A673 (cell line): ENCODE measurements around the gene SENP7.

Experiments
- EZH2 ChIP-seq: fragments of 200-600 bp; sonication (generic); IDR thresholded peaks from 2 replicates; pipeline ENCODE4 v1.6.1; 2017; ENCODE audit warnings: borderline replicate concordance, low read depth, mild to moderate bottlenecking, mixed read lengths, antibody characterized with exemption, low read length; ENCODE audit not compliant: poor library complexity, severe bottlenecking
- TF ChIP-seq, protein P1 (sequence below): fragments of 300-800, 200-600 bp; sonication (generic); conservative IDR thresholded peaks from 2 replicates; pipeline ENCODE4 v1.5.1; 2017; ENCODE audit warnings: low read depth, mild to moderate bottlenecking, antibody characterized with exemption, low read length, moderate library complexity, mixed read lengths

GRCh38 chr3:101320475-101320874, 192.5 kb downstream of the SENP7 start, which contains the start of gene IMPG2:
- TF ChIP-seq, protein P1, sequence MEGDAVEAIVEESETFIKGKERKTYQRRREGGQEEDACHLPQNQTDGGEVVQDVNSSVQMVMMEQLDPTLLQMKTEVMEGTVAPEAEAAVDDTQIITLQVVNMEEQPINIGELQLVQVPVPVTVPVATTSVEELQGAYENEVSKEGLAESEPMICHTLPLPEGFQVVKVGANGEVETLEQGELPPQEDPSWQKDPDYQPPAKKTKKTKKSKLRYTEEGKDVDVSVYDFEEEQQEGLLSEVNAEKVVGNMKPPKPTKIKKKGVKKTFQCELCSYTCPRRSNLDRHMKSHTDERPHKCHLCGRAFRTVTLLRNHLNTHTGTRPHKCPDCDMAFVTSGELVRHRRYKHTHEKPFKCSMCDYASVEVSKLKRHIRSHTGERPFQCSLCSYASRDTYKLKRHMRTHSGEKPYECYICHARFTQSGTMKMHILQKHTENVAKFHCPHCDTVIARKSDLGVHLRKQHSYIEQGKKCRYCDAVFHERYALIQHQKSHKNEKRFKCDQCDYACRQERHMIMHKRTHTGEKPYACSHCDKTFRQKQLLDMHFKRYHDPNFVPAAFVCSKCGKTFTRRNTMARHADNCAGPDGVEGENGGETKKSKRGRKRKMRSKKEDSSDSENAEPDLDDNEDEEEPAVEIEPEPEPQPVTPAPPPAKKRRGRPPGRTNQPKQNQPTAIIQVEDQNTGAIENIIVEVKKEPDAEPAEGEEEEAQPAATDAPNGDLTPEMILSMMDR, result no peak
- TF ChIP-seq EZH2, result no peak
